ENCODE data around the gene PECR. TPM values are rescaled to one million over a fixed set of nuclear protein-coding genes. Genes with fewer than 3 reads are reported as not detected.

Gene PECR
- total and polyA plus RNA-seq, 2 of the 4 experiments (the other 2 are of a cell fraction), result 11.4 to 17.7 TPM

- ChIA-PET POLR2A (ENCODE audit: unreplicated experiment) (no interaction called here), CTCF (no interaction called here)
- H2BK5ac ChIP-seq (ENCODE audit: low read depth, low read length, poor library complexity, severe bottlenecking), result no peak overlapping the region
- no peak overlapping the region for H3K4me2 ChIP-seq (ENCODE audit: low read depth, low read length)
- no peak overlapping the region for H3K4ac ChIP-seq (ENCODE audit: low read depth, low read length)
- no peak for ATAC-seq (ENCODE audit: low read depth)
- dilution Hi-C loops (cut with HindIII; ENCODE audit: low sequenced_read_pairs, unreplicated experiment), result no loop called here
- no peaks in the 10 kb centered on the region for H3K36me3 ChIP-seq (ENCODE audit: control insufficient read depth, insufficient read depth, low read length)
- H3K4me3 ChIP-seq (ENCODE audit: insufficient read depth, low read depth, low read length), result no peak overlapping the region
- no peak overlapping the region for H2AFZ ChIP-seq (replicated peaks; ENCODE audit: low read length, poor library complexity)
- H2AK5ac ChIP-seq (ENCODE audit: low read depth, low read length), result no peak overlapping the region
- H4K8ac ChIP-seq (ENCODE audit: low read depth in 2 of 2, low read length in 2 of 2), result no peak overlapping the region
- H3K27ac ChIP-seq (ENCODE audit: insufficient read depth, low read length), result no peak overlapping the region
- H3K27me3 ChIP-seq (ENCODE audit: control insufficient read depth, insufficient read depth, low read length), result no peaks in the 10 kb centered on the region
- no peak overlapping the region for H4K91ac ChIP-seq (ENCODE audit: insufficient read depth, low read depth, low read length)
- intact Hi-C loops (cut with micrococcal nuclease), result no loop called here
- no peak overlapping the region for H2AK9ac ChIP-seq (replicated peaks; ENCODE audit: low read depth, low read length, poor library complexity)
- no peak overlapping the region for H3K23ac ChIP-seq (ENCODE audit: low read depth, low read length)
- in situ Hi-C loops (cut with MboI; ENCODE audit: low sequenced_read_pairs), result no loop called here
- H3K4me1 ChIP-seq (ENCODE audit: control insufficient read depth, insufficient read depth, low read length), result no peaks in the 10 kb centered on the region
- 0 out of 2 replicates have a peak, but pooled peaks cover 4% of the 10 kb centered on the region for H3K9me1 ChIP-seq (ENCODE audit: insufficient read depth, low read length)
- H3K9ac ChIP-seq (ENCODE audit: low read depth, low read length), result no peak overlapping the region
- H3K56ac ChIP-seq (ENCODE audit: extremely low read depth, insufficient read depth, low read length), result no peak overlapping the region
- no peaks in the 10 kb centered on the region for H3K9me3 ChIP-seq (ENCODE audit: control insufficient read depth, insufficient read depth, low read length)
- H4K20me1 ChIP-seq (ENCODE audit: insufficient read depth, low read length), result no peaks in the 10 kb centered on the region
- H3K14ac ChIP-seq (replicated peaks; ENCODE audit: low read depth, low read length), result no peak overlapping the region
- H2BK120ac ChIP-seq (ENCODE audit: low read depth, low read length), result no peak overlapping the region
- H4K5ac ChIP-seq (ENCODE audit: low read depth, low read length), result no peak overlapping the region
- TF ChIP-seq RFX5 (IDR thresholded peaks at IDR 0.05; ENCODE audit: low read depth, low read length) (no peak), ELK1 (IDR thresholded peaks at IDR 0.05; ENCODE audit: borderline replicate concordance, low read depth, low read length) (no peak), RCOR1 (IDR thresholded peaks at IDR 0.05; ENCODE audit: insufficient replicate concordance, low read length) (no peak), SMC3 (IDR thresholded peaks at IDR 0.05; ENCODE audit: low read depth, low read length) (no peak), MXI1 (IDR thresholded peaks at IDR 0.05; ENCODE audit: borderline replicate concordance, low read depth, low read length) (no peak), CHD1 (IDR thresholded peaks at IDR 0.05; ENCODE audit: low read depth, low read length) (no peak), POLR2A (IDR thresholded peaks at IDR 0.05; ENCODE audit: low read depth, low read length) (no peak), NFE2L2 (IDR thresholded peaks at IDR 0.05; ENCODE audit: low read depth, low read length) (no peak), MAFK (IDR thresholded peaks at IDR 0.05; ENCODE audit: low read depth, low read length) (no peak), FOS (IDR thresholded peaks at IDR 0.05; ENCODE audit: low read depth, low read length) (no peak), RAD21 (IDR thresholded peaks at IDR 0.05; ENCODE audit: low read length) (no peak), CEBPB (IDR thresholded peaks at IDR 0.05; ENCODE audit: low read depth, low read length) (no peak)
- TF ChIP-seq, protein P1, sequence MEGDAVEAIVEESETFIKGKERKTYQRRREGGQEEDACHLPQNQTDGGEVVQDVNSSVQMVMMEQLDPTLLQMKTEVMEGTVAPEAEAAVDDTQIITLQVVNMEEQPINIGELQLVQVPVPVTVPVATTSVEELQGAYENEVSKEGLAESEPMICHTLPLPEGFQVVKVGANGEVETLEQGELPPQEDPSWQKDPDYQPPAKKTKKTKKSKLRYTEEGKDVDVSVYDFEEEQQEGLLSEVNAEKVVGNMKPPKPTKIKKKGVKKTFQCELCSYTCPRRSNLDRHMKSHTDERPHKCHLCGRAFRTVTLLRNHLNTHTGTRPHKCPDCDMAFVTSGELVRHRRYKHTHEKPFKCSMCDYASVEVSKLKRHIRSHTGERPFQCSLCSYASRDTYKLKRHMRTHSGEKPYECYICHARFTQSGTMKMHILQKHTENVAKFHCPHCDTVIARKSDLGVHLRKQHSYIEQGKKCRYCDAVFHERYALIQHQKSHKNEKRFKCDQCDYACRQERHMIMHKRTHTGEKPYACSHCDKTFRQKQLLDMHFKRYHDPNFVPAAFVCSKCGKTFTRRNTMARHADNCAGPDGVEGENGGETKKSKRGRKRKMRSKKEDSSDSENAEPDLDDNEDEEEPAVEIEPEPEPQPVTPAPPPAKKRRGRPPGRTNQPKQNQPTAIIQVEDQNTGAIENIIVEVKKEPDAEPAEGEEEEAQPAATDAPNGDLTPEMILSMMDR (conservative IDR thresholded peaks at IDR 0.05; ENCODE audit: low read depth, low read length), result no peak
- TF ChIP-seq, protein P2, sequence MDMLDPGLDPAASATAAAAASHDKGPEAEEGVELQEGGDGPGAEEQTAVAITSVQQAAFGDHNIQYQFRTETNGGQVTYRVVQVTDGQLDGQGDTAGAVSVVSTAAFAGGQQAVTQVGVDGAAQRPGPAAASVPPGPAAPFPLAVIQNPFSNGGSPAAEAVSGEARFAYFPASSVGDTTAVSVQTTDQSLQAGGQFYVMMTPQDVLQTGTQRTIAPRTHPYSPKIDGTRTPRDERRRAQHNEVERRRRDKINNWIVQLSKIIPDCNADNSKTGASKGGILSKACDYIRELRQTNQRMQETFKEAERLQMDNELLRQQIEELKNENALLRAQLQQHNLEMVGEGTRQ (IDR thresholded peaks at IDR 0.05; ENCODE audit: low read depth, low read length), result no peak
- no peak for DNase-seq
- WGBS, 2 experiments (ENCODE audit: extremely low coverage in 2 of 2, insufficient read length in 1 of 2), result no CpG with 5 or more reads among the region's 2 CpGs
- no peak overlapping the region for H3K18ac ChIP-seq (ENCODE audit: low read depth, low read length)
- no TSS peak for BruUV-seq (replicated peaks)
- H2BK15ac ChIP-seq (ENCODE audit: low read depth, low read length), result no peak overlapping the region
- H3K79me1 ChIP-seq (ENCODE audit: low read depth in 1 of 2, low read length in 2 of 2), result no peaks in the 10 kb centered on the region
- no peak overlapping the region for H2BK20ac ChIP-seq (ENCODE audit: low read depth, low read length)
Observed at GRCh38 chr2:216052420-216052819, 29.2 kb downstream of the PECR start.

All from IMR-90 (cell line).